Left lobe of liver (tissue), 2 donors: ENCODE data around the gene ISL1. TPM values are rescaled to one million over a fixed set of nuclear protein-coding genes. Genes with fewer than 3 reads are reported as not detected.

Experiments used
- ATAC-seq: fragments of 200-7000 bp; cut with Tn5 transposase; one replicate; pipeline ENCODE4 v1.9.1; 2020; ENCODE audit warnings: mild to moderate bottlenecking, moderate library complexity
- DNase-seq: peaks from one replicate; pipeline ENCODE4 v3.0.0-alpha.2; 2020; ENCODE audit warnings: low spot score
- total RNA-seq: library from RNA; stranded (reverse); gene quantifications from one replicate; pipeline ENCODE4 v1.2.1, GENCODE V29; 2021
- donor health status: DM: no; HTN: no; CAD: no; lungs with moderate emphysema.
- donor health status: DM: no; HTN: yes; CAD: no.

The ISL1 gene
- total RNA-seq, 1 donor from 2014 or later: not detected

DNA sequence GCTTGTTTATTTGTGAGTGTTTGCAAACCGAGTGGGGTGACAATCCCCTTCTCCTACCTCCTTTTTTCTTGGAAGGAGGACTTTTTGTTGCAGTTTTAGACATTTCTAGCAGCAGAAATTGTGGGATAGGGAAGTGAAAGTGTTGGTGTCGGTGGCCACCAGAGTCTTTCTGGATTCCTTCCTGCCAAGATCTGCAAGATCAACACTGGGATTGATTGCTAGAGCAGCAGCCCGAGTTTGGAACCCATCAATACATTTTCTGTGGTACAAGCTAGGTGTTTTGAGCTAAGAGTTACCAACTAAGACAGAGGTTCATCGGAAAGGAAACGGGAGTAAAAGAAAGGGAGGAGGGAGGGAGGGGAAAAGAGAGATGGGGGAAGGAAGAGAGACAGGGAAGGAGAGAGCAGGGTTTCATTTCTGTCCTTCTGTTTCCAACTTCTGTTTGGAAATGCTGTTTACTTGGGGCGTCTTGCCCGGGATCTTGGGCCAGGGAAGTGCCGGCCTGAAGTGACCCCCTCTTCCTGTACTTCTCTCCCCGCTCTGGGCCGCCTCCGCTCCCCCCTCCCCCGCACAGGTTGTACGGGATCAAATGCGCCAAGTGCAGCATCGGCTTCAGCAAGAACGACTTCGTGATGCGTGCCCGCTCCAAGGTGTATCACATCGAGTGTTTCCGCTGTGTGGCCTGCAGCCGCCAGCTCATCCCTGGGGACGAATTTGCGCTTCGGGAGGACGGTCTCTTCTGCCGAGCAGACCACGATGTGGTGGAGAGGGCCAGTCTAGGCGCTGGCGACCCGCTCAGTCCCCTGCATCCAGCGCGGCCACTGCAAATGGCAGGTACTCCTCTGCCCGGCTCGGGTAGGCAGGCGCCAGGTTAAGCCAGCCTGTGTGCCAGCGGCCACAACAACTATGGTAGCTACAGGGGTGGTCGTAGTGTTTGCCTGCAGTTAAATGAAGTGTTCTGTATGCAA is 4.0 kb downstream of the ISL1 start:
- ATAC-seq: no peak
- DNase-seq: no peak

DNA sequence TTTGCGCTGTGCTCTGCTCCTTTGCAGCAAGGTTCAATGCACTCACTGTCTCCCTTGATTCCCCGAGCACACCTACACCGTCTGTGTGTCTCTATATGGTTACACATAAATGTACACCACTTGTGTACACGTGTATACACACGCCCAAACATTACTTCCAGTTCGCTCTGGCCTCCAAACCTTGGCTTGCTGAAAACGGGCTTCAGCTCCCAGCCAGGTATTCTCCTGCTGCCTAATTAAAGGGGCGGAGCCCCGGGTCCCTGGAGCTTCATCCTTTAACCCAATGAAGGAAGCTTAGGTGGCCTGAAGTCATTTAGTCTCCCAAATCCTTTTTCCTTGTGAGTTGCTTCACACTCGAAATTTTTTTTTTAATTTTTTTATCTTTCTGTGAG is 4.6 kb downstream of the ISL1 start:
- no peak for ATAC-seq
- no peak for DNase-seq

DNA sequence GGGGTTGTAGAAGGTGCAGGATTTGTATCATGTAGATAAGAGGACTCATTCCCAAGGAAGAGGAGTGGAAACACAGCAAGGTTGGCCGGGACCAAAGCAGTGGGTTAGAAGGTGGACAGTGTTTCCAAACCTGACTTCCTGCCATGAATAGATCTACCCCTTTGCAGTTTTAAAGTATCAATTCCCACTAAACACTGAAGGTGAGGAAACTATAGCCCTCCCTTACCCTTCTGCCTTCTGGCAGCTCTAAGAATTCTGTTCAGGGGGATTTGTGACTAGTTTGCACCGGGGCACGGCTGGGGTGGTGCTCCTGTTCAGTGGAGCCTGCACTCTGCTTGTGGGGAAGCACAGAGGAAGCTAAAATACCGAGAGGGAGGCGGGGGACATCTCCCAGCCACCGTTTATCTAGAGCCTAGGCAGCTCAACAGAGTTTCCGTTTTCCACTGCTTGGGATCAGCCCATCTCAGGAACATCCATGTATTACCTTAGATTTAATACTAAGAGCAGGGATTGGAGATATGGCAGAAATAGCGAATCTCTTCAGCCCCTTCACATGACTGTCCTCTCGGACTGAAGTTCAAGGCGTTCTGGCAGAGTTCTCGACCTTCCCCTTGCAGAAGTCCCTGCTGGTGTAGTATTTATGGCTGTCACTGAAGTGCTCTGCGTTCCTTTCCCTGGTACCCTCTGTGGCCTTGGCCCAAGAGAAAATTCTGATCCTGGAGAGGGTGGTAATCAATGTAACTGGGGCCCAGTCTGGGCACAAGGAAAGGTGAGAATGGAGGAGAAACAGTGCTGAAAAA is 5.4 kb downstream of the ISL1 start:
- no peak for ATAC-seq

DNA sequence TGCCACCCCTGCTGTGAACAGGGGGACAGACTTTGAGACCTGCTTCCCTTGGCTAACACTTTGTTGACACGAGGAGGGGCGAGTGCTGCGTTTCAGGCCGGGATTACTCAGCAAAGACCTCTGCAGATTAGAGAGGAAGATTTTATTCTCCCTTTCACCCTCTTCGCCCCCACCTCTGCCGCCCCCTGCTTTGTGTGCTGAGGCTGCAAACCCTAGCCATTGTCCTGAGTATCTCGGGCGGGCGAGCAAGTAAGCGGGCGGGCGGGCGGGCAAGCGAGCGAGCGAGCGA is 6.0 kb downstream of the ISL1 start:
- ATAC-seq (no peak), DNase-seq (no peak)

More for the DNA sequence above, 5.4 kb downstream of the ISL1 start:
- no peak for DNase-seq

DNA sequence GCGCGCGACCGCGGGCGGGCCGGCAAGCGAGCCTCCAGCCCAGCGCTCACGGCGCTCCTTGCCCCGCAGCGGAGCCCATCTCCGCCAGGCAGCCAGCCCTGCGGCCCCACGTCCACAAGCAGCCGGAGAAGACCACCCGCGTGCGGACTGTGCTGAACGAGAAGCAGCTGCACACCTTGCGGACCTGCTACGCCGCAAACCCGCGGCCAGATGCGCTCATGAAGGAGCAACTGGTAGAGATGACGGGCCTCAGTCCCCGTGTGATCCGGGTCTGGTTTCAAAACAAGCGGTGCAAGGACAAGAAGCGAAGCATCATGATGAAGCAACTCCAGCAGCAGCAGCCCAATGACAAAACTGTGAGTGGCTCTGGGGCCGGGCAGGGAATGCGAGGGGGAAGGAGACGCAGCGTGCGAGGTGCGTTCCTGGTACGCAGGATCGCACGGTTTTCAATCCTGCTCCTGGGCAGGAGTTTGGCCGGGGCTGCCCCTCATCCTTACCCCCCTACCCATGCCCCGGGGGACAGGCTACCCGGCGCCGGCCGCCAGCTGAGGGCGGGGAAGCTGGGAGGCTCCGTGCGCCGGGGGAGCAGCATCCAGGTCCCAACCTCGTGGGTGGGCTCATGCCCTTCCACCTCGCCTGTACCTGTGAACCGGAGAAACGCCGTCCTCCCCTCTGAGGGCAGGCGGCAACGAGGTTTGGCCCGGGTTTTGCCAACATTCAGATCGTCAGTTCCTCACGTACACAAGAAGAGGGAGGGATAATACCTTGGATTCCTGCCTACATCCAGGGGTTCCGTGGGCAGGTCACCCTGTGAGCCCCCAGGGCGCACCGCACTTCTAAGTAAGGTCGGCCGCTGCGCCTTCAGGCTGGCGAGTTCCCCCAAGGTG is 6.6 kb downstream of the ISL1 start:
- ATAC-seq: no peak
- DNase-seq: no peak

DNA sequence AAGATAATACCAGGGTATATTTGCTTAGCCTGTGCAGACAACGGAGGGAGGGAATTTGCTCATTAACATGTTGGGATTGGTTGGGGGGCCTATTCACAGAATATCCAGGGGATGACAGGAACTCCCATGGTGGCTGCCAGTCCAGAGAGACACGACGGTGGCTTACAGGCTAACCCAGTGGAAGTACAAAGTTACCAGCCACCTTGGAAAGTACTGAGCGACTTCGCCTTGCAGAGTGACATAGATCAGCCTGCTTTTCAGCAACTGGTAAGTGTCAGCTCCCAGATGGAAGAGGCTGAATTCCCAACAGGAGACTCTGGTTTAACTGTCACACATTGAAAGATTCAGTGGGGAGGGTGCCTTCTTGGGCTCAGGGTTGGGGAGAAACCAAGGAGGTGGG is 7.9 kb downstream of the ISL1 start:
- ATAC-seq (no peak), DNase-seq (no peak)

DNA sequence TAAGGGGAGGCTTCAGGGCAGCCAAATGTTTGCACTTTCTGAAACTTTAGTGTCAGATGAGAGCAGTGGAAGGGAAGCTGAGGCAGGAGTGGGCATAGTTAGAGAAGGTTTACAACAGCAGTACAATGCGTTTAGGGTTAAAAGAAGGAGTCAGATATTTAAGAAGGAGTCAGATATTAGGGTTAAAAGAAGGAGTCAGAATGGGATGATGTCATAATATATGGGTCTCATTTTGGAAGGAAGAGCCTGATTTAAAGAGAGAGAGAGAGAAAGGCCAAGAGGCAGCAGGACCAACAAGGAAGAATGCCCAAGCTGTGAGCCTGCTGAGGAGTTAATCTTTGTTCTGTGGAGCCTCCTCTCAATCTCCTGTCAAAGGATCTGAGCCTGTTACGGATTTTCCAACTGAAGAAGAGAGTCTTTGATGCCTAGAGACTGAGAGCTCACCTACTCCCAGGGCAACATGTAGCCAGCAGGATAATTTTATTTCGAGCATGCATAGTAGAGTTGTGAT is 9.5 kb downstream of the ISL1 start:
- DNase-seq (no peak), ATAC-seq (no peak)

DNA sequence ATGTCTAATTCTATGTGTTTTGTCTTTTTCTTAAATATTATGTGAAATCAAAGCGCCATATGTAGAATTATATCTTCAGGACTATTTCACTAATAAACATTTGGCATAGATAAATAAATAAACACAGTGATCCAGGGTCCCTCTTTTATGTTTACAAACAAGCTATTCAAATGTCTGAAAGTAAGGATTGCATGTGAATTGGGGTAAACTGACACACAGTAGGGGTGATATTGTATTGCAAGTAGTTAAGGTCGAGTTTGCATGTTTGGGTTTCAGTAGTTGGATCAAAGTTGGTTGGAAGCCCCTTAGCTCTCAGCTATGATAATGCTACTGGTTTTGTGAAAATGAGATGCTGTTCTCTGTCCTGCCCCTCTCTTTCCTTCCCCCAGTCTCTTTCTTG is 11.4 kb downstream of the ISL1 start:
- no peak for DNase-seq
- no peak for ATAC-seq

DNA sequence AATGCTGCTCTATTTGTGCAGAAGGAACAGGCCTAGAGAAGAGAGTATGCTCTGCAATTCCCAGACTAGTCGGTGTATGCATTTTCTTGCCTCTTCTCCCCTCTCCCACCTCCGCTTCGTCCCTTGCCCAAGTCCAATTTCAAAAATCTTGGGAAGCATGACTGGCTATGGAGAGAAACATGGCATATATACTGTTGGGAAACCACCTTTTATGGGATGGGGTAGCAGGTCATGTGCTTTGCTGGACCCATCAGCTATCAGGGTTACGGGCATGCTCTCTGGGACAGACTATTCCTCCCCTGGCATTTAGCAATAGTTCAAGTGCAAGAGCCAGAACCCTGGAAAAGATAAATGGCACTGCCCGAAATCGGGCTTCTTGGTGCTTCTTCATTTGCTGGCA is 12.0 kb downstream of the ISL1 start:
- DNase-seq: no peak
- ATAC-seq: no peak

DNA sequence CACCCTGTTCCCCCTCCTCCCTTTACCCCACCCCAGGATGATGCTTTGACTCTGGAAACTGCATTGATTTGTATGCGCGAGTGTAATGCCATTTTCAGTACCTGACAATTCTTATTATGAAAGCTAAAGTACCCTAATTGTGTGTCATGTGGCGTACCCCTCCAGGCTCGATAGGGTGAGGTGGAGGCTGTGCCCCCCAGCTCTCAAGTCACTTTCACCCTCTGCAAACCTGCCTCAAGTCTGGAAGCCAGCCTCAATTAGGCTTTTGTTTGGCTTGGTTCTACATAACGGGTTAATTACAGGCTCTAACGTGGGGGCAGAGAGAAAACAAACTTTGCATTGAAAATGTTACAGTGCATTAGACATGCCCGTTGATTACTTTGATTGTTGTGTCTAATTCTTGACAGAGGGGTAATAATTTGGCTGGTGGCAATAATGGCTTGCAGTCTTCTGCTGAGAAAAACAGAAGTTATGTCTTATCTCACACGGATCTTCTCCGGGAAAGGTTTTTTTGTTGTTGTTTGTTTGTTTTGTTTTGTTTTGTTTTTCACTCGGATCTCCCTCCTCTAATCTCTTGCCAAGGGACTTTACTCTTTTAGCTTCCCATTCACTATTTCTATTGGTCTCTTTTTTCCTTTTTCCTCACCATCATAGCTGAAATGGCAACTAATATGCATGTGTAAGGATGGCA is 12.6 kb downstream of the ISL1 start:
- no peak for ATAC-seq
- no peak for DNase-seq

DNA sequence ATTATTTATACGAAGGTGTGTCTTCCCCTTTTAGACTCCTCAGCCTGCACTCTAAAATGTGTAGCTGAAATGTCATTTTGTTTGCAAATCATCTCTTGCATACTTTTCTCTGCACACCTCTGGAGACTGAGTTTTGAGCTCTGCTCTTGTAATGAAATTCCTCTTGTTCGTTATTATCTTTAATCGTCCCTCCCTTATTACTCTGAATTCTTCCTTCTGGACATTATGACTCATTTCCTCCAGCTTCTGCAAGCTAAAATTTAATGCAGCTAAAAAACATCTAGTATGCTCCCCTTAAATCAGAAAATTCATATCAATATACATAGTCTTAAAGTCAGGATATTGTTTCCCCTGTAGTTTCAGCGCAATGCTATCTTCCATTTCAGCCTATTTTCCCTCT is 13.5 kb downstream of the ISL1 start:
- ATAC-seq (no peak), DNase-seq (no peak)

DNA sequence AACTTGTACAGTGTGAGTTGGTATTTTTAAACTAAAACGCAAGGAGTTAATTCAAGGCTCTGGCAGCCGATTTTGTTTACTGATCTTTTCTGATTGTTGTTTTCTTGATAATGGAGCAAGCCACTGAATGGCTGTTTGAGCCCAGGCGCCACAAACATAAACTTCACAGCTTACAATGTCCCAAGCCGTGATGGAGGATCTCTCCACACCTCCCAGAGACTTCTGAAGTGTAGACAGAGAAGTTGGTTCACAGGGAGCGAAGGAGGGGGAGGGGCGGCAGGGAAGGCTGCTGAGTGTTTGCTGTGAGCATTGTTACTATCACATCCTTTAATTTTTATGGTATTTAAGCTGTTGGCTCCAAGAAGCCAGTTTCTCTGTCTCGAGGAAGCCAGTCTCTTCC is 14.7 kb downstream of the ISL1 start:
- no peak for DNase-seq
- no peak for ATAC-seq

DNA sequence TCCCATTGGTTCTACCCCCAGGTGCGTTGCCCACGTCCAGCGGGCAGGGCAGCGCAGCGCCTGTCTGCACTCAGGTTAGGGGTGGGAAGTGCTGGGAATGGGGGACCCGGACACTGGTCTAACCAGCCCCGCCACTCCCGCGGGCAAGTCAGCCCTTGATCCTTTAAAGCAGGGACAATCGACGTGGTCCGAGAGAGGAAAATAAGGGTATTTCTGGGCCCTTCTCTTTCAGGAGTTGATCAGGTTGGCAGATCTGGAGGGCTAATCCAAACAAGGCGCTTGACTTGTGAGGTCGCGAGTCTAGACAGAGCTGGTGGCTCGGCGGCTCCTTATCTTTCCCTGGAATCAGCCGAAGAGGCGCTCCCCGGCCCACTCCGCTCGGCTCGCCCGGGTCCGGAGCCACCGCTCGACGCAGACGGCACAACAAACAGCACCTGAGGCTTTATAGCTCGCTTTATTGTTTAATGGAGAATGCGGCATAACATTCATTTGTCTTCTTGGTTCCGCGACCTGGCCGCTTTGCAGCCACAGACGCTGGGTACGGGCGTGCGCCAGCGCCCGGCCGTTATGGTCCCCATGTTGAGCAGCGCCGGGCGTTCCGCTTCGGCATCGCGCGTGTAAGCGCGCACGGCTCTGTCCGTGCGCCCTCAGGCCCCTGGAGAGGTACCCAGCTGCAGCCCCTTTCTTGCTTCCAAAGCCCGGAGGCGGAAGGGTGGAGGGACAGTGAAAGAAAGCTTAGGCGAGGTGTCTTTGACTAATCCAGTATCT is 15.8 kb downstream of the ISL1 start:
- no peak for DNase-seq
- no peak for ATAC-seq

DNA sequence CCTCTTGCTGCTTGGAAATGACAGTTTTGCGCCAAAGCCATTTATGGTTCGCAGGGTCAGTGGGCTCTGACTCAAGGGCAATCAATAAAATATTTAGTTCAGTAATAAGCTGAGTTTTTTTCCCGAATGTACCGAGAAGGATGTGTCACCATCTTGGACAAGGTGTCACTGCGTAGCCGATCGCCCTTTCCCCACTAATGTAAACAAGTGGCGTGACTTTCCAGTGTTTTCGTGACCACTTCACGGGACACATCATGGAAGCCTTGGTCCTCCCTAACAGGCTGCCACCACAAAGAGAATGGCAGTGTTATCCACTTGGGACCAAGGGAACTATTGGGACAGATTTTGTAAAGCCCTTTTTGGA is 16.4 kb downstream of the ISL1 start:
- DNase-seq (no peak), ATAC-seq (no peak)

DNA sequence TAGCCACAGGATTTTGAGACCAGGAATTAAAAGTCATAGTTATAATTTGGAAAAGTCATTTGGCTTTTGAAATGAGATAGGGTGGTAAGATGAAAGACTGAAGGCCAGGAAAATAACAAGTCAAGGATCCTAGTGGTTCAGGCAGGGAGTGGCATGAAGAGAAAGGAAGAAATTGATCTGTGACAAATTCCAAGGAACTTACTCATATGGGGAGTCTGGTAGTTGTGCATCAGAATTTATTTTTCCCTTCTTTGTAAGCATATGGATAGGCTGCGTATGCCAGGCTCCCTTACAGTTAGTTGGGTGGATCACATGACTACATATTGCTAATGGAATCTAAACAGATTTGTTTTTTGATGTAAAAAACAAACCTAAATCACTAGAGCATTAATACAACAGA is 21.0 kb downstream of the ISL1 start:
- DNase-seq (no peak), ATAC-seq (no peak)

DNA sequence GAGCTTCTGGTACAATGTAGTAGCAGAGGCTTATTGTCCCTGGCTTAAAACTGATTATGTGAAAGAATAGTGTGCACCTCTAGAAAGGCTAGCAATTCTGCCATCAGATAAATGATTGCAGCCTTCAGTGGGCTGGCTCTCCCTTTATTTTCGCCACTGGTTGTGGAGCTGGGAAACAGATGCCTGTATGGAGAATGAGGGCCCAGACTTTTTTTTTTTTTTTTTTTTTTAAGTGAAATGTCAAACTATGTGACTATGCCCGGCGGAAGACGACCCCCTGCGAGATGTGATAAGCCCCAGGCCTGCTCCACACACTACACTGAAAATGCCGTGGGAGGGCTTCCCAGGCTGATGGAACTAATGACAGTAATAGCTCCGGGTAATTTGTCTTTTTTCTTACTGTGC is 28.7 kb downstream of the ISL1 start:
- no peak for DNase-seq
- no peak for ATAC-seq

DNA sequence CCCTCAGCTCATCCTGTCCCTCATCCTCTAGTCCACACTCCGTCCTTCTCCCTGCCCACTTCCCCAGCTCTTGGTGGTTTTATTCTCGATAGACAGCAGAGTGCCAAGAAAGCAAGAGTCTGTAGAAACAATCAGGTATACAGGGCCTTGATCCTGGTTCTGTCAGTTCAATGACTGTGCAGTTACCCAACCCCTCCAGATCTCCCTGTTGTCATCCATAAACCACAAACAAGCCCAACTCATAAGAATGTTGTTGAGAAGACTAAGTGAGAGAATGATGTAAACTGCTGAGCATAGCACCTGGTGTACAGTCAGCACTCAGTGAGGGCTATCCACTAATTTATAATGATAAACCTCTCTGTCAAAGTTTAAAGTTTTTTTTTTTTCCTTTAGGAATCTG is 31.3 kb downstream of the ISL1 start:
- DNase-seq: no peak
- ATAC-seq: no peak

DNA sequence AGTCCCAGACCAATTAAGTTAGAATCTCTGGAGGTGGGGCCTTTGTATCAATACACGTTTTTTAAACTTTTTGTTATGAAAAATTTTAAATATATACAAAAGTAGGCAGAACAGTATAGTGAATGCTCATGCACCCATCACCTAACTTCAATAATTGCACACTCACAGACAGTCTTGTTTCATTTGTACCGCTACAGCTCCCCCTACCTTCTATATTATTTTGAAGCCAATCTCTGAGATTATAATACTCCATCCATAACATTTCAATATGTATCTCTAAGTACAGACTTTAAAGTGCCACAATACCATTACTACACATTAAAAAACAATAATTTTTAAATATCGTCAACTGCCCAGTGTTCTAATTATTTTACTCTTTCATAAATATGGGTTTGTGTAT is 32.9 kb downstream of the ISL1 start:
- ATAC-seq (no peak), DNase-seq (no peak)

DNA sequence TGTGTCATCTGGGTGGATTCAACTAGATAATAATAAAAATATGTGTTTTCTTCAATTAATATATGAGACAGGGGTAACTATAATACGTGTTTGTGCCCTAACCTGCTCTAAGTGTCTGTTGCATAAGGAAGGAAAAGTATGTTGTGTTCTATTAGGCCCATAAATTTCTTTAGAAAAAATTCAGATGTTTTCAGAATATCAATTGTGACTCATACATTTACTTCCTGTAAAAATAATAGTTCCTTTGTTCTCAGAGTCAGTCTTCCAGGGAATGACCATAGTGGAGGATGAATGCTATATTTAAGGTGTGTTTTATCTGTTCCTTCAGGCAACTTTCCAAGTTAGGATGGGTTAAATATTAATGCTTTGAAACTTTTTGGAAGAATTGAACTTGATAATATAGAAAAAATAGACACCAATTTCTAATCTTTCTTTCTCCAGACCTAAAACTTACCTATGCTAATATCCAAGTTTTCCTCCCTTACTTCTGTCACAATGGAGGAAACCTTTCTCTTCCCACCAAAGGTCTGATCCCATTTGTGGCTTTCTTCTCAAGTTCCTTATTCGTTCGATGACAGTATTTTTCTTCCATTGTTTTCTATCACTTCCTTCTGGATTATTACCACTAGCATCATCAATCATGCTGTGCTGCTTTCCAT is 49.9 kb downstream of the ISL1 start:
- DNase-seq (no peak), ATAC-seq (no peak)
